GM12891 (cell line): ENCODE data around the gene RPH3AL.
A peak's percentile ranks its signal among the peaks of the same experiment; 100 is the strongest.
"Not testable (repeated sequence)": the region's sequence is repeated elsewhere in the genome, so short reads cannot be mapped to it uniquely, and the experiment has no call there.

ENCODE experiments used
- DNase-seq: peaks from one replicate; pipeline ENCODE4 v3.0.0; 2011; ENCODE audit warnings: low spot score; ENCODE audit not compliant: insufficient read length
- FAIRE-seq: peaks from 2 replicates; lab custom pipeline; 2011; peaks lifted over from hg19 to GRCh38; lab: Jason Lieb, UNC
- PAX5 ChIP-seq: IDR thresholded peaks from 2 replicates; pipeline ENCODE4 v1.6.1; 2011; ENCODE audit warnings: low read length, moderate library complexity, mild to moderate bottlenecking; ENCODE audit not compliant: insufficient read depth, severe bottlenecking
- POLR2A ChIP-seq: IDR thresholded peaks from 2 replicates; pipeline ENCODE4 v1.6.1; 2011; ENCODE audit warnings: low read depth, low read length, control low read depth
- POLR2AphosphoS5 ChIP-seq: IDR thresholded peaks from 2 replicates; pipeline ENCODE4 v1.6.1; 2011; ENCODE audit warnings: low read depth, low read length, control low read depth
- POU2F2 ChIP-seq: IDR thresholded peaks from 2 replicates; pipeline ENCODE4 v1.6.1; 2011; ENCODE audit warnings: low read depth, mild to moderate bottlenecking, control low read depth, low read length, moderate library complexity
- SPI1 ChIP-seq: IDR thresholded peaks from 2 replicates; pipeline ENCODE4 v1.6.1; 2011; ENCODE audit warnings: low read depth, low read length, control low read depth
- TAF1 ChIP-seq: IDR thresholded peaks from 2 replicates; pipeline ENCODE4 v1.6.1; 2011; ENCODE audit warnings: low read depth, low read length, control low read depth

The RPH3AL gene

GRCh38 chr17:202501-202951 lies 150.1 kb downstream of the RPH3AL start:
- DNase-seq, result no peak
- TF ChIP-seq TAF1 (no peak), SPI1 (no peak), POU2F2 (no peak), POLR2A (no peak), PAX5 (no peak), POLR2AphosphoS5 (no peak)
- FAIRE-seq, result no peak

GRCh38 chr17:201736-202135 lies 150.9 kb downstream of the RPH3AL start:
- DNase-seq, FAIRE-seq: not testable (repeated sequence)

- not testable (repeated sequence) for DNase-seq, FAIRE-seq
Observed at GRCh38 chr17:201257-201656, 151.3 kb downstream of the RPH3AL start.

GRCh38 chr17:200586-200985 lies 152.0 kb downstream of the RPH3AL start:
- TF ChIP-seq PAX5 (no peak), POLR2A (no peak), SPI1 (no peak), TAF1 (no peak), POU2F2 (no peak), POLR2AphosphoS5 (no peak)
- DNase-seq (no peak), FAIRE-seq (no peak)

- DNase-seq, result no peak
- FAIRE-seq, result no peak
Observed at GRCh38 chr17:199806-200545, 152.6 kb downstream of the RPH3AL start.

GRCh38 chr17:199191-199604 lies 153.4 kb downstream of the RPH3AL start:
- DNase-seq (no peak), FAIRE-seq (no peak)
- TF ChIP-seq SPI1 (no peak), PAX5 (no peak), TAF1 (no peak), POU2F2 (no peak), POLR2AphosphoS5 (no peak), POLR2A (no peak)

More at GRCh38 chr17:199806-200545, 152.6 kb downstream of the RPH3AL start:
- TF ChIP-seq POLR2A (no peak), PAX5 (no peak), POLR2AphosphoS5 (no peak), POU2F2 (no peak), TAF1 (no peak), SPI1 (no peak)

- DNase-seq, result not testable (repeated sequence)
- FAIRE-seq, result peak; percentile 64
Observed at GRCh38 chr17:198225-198624, 154.4 kb downstream of the RPH3AL start.

GRCh38 chr17:197352-197751 lies 155.3 kb downstream of the RPH3AL start:
- FAIRE-seq (no peak), DNase-seq (no peak)
- TF ChIP-seq POLR2A (no peak), TAF1 (no peak), POU2F2 (no peak), PAX5 (no peak), SPI1 (no peak), POLR2AphosphoS5 (no peak)

GRCh38 chr17:194828-195602 lies 157.6 kb downstream of the RPH3AL start:
- TF ChIP-seq SPI1 (no peak), POLR2A (no peak), POLR2AphosphoS5 (no peak), POU2F2 (no peak)
- no peak for FAIRE-seq
- no peak for DNase-seq

- TF ChIP-seq POLR2AphosphoS5, result no peak
- no peak for TF ChIP-seq POLR2A
- no peak for TF ChIP-seq TAF1
- TF ChIP-seq POU2F2, result no peak
- TF ChIP-seq PAX5, result no peak
- no peak for TF ChIP-seq SPI1
- FAIRE-seq (no peak), DNase-seq (no peak)
Observed at GRCh38 chr17:193841-194806, 158.5 kb downstream of the RPH3AL start.
